Mucosa of stomach (tissue), 1 donor: ENCODE measurements around the gene ZP1.
"Not testable (repeated sequence)": the region's sequence is repeated elsewhere in the genome, so short reads cannot be mapped to it uniquely, and the experiment has no call there.

Source experiments
- H3K27me3 ChIP-seq: one replicate; pipeline ENCODE4 v1.7.0; 2013; ENCODE audit warnings: mild to moderate bottlenecking, low read length; ENCODE audit not compliant: control insufficient read depth, insufficient read depth
- H3K36me3 ChIP-seq: one replicate; pipeline ENCODE4 v1.7.0; 2013; ENCODE audit warnings: low read length; ENCODE audit not compliant: control insufficient read depth, insufficient read depth
- H3K4me1 ChIP-seq: one replicate; pipeline ENCODE4 v1.7.0; 2013; ENCODE audit warnings: mild to moderate bottlenecking, low read length; ENCODE audit not compliant: control insufficient read depth, insufficient read depth
- H3K4me3 ChIP-seq: one replicate; pipeline ENCODE4 v1.7.0; 2013; ENCODE audit warnings: low read length
- H3K9ac ChIP-seq: one replicate; pipeline ENCODE4 v1.7.0; 2013; ENCODE audit warnings: mild to moderate bottlenecking, low read length, moderate library complexity
- H3K9me3 ChIP-seq: one replicate; pipeline ENCODE4 v1.7.0; 2013; ENCODE audit warnings: mild to moderate bottlenecking, low read length, moderate library complexity; ENCODE audit not compliant: control insufficient read depth
- donor health status: Pancreatic carcinoma.

ZP1 gene

DNA sequence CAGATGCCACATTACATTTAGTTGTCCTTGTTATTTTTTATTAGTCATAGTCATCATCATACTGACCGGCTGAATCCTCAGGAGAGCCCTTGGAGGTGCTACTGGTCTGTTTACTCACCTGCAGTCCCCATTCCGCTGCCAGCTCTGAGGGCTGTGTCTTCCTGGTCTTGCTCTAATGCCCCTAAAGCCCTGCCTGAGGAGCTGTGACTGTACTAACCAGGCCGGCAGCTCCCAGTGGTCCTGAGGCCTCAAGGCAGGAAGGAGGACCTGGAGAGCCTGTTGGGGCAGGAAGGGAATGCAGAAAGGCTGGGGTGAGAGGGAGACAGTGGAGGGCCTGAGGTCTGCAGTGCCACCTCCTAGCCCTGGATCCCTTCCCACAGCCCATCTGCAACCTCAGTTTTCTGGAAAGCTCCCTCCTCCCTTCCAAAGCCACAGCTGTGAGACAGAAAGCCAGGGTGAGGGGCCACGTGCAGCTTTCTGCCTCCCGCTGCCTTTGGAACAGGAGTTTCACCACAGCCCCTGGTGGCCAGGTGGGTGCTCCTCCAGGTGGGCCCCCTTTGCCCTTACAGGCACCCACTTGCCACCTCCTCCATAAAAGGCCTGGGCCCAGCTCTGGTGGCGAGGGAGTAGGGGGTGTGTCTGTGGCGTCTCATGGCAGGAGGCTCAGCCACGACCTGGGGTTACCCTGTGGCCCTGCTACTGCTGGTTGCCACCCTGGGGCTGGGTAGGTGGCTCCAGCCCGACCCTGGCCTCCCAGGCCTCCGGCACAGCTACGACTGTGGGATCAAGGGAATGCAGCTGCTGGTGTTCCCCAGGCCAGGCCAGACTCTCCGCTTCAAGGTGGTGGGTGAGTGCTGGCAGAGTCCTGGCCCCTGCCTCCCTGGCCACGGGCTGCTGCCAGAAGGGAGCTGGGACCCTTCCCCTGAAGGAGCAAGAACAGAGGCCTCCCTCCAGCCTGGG is at the start of gene ZP1:
Gene ZP1 (plus strand): TSS at position 632 of the 960 bp plus-strand sequence. CDS start 20 bp downstream, at position 652.
- Histone ChIP-seq H3K27me3 (no peaks in the 10 kb centered on the region), H3K4me3 (no peak within 1 kb of the TSS), H3K9ac (no peak within 1 kb of the TSS), H3K36me3 (no peaks in the 10 kb centered on the region), H3K4me1 (peaks cover 5% of the 10 kb centered on the region), H3K9me3 (no peaks in the 10 kb centered on the region)

DNA sequence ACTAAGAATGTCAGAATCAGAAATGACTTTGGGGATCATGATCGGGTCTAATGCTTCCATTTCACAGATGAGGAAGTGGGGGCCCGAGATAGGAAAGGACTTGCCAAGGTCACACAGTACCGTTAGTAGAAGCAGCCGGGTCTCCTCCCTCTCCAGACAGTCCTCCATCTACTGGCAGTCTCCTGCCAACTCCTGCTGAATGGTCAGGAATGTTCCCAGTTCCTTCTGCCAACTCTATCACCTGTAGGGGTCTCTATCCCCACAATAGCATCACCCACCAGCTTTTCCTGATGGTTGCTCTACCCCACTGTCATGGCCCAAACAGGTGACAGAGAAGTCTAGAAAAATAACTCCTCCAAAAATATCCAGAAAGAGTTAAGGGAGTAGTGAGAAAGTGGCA is 49.3 kb upstream of the ZP1 start:
- no peaks in the 10 kb centered on the region for H3K27me3 ChIP-seq
- H3K4me1 ChIP-seq = no peaks in the 10 kb centered on the region
- no peaks in the 10 kb centered on the region for H3K9me3 ChIP-seq
- no peaks in the 10 kb centered on the region for H3K36me3 ChIP-seq
- H3K9ac ChIP-seq = no peak overlapping the region
- H3K4me3 ChIP-seq = no peak overlapping the region

DNA sequence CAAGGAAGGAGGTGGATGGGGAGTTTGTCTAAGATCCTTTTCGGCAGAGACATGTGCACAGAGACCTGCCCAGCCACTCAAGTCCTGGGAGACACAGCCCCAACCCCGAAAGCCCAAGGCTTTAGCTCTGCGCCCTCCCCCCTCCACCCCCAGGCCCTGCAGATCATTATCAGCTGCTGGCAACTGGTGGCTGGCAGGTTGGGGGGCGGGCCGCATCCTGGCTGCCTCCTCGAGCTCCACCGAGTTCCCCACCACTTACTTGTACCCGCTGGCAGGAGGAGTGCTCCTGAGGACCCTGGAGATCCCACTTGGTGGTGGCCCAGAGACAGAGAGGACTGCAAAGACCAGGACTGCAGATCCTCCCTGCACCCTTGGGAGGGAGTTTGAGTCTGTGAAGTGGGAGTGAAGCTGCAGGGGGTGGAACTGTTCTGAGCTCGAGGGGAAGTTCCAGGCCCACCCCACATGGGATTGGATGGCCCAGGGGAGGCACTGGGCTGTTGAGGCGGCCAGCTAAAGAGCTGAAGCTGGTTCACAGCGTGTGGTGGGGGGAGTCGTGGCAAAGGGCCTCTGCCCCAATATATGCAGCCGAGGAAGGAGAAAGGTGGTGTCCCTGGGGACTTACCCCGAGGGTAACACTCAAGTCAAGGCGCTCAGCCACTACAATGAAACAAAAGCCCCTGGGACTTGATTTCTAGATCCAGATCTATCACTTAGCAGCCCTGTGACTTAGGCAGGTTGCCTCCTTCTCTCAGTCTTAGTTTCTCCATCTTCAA is 45.3 kb upstream of the ZP1 start:
- Histone ChIP-seq H3K4me3 (no peak overlapping the region), H3K4me1 (no peaks in the 10 kb centered on the region), H3K27me3 (no peaks in the 10 kb centered on the region), H3K9me3 (no peaks in the 10 kb centered on the region), H3K36me3 (no peaks in the 10 kb centered on the region), H3K9ac (no peak overlapping the region)

DNA sequence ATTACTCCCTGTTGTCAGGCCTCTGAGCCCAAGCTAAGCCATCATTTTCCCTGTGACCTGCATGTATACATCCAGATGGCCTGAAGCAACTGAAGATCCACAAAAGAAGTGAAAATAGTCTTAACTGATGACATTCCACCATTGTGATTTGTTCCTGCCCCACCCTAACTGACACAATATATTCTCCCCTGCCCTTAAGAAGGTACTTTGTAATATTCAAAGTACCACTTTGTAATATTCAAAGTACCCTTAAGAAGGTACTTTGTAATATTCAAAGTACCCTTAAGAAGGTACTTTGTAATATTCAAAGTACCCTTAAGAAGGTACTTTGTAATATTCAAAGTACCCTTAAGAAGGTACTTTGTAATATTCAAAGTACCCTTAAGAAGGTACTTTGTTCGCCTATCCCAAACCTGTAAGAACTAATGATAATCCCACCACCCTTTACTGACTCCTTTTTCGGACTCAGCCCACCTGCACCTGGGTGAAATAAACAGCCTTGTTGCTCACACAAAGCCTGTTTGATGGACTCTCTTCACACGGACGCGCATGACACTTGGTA is 43.5 kb upstream of the ZP1 start:
- not testable (repeated sequence) for H3K9me3 ChIP-seq, H3K4me1 ChIP-seq, H3K4me3 ChIP-seq, H3K9ac ChIP-seq, H3K36me3 ChIP-seq, H3K27me3 ChIP-seq

GRCh38 chr11:60825118-60825517 is 42.2 kb upstream of the ZP1 start:
- Histone ChIP-seq H3K9me3 (no peaks in the 10 kb centered on the region), H3K36me3 (no peaks in the 10 kb centered on the region), H3K27me3 (no peaks in the 10 kb centered on the region), H3K4me1 (no peaks in the 10 kb centered on the region), H3K4me3 (no peak overlapping the region), H3K9ac (no peak overlapping the region)

- Histone ChIP-seq H3K4me1 (no peaks in the 10 kb centered on the region), H3K4me3 (no peak overlapping the region), H3K9ac (no peak overlapping the region), H3K9me3 (no peaks in the 10 kb centered on the region), H3K27me3 (no peaks in the 10 kb centered on the region), H3K36me3 (no peaks in the 10 kb centered on the region)
Observed at GRCh38 chr11:60825790-60826189, 41.6 kb upstream of the ZP1 start.

- Histone ChIP-seq H3K27me3 (no peaks in the 10 kb centered on the region), H3K4me1 (no peaks in the 10 kb centered on the region), H3K9me3 (no peaks in the 10 kb centered on the region), H3K36me3 (no peaks in the 10 kb centered on the region), H3K9ac (no peak overlapping the region), H3K4me3 (no peak overlapping the region)
Observed at GRCh38 chr11:60830478-60831142, 36.7 kb upstream of the ZP1 start.

- no peak overlapping the region for H3K4me3 ChIP-seq
- no peaks in the 10 kb centered on the region for H3K36me3 ChIP-seq
- no peaks in the 10 kb centered on the region for H3K9me3 ChIP-seq
- H3K27me3 ChIP-seq = no peaks in the 10 kb centered on the region
- no peaks in the 10 kb centered on the region for H3K4me1 ChIP-seq
- H3K9ac ChIP-seq = no peak overlapping the region
Observed at GRCh38 chr11:60831143-60831500, 36.2 kb upstream of the ZP1 start.

GRCh38 chr11:60831501-60832079 is 35.8 kb upstream of the ZP1 start:
- Histone ChIP-seq H3K9ac (no peak overlapping the region), H3K4me3 (no peak overlapping the region)

GRCh38 chr11:60834742-60835533 is 32.4 kb upstream of the ZP1 start:
- Histone ChIP-seq H3K36me3 (no peaks in the 10 kb centered on the region), H3K9me3 (no peaks in the 10 kb centered on the region), H3K9ac (no peak overlapping the region), H3K27me3 (no peaks in the 10 kb centered on the region), H3K4me1 (no peaks in the 10 kb centered on the region), H3K4me3 (no peak overlapping the region)

More at GRCh38 chr11:60831501-60832079, 35.8 kb upstream of the ZP1 start:
- Histone ChIP-seq H3K9me3 (no peaks in the 10 kb centered on the region), H3K27me3 (no peaks in the 10 kb centered on the region), H3K4me1 (no peaks in the 10 kb centered on the region), H3K36me3 (no peaks in the 10 kb centered on the region)

DNA sequence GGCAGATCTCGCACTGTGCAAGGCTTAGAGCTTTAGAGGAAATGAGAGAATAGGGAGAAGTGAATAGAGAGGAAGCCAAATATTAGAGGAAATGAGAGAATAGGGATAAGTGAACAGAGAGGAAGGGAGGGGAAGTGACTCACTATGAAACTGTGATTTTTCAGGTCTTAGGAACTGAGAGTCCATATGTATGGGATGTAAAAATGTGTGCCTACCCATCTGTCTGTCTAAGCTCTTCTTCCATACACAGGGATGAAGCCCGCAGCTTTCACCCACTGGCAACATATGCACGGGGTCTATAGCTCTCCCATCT is 31.9 kb upstream of the ZP1 start:
- H3K4me3 ChIP-seq = no peak overlapping the region
- no peaks in the 10 kb centered on the region for H3K4me1 ChIP-seq
- no peaks in the 10 kb centered on the region for H3K9me3 ChIP-seq

More for the DNA sequence above, 31.9 kb upstream of the ZP1 start:
- H3K27me3 ChIP-seq = no peaks in the 10 kb centered on the region
- H3K9ac ChIP-seq = no peak overlapping the region
- no peaks in the 10 kb centered on the region for H3K36me3 ChIP-seq
